Esophagus muscularis mucosa (tissue), 4 donors: Measurements from ENCODE around the gene DHRS13. TPM values are rescaled to one million over a fixed set of nuclear protein-coding genes. Genes with fewer than 3 reads are reported as not detected.
"Not testable (repeated sequence)": the region's sequence is repeated elsewhere in the genome, so short reads cannot be mapped to it uniquely, and the experiment has no call there.

Experiments
- DNase-seq: peaks from one replicate; pipeline ENCODE4 v3.0.0-alpha.2; 2017; ENCODE audit errors: extremely low spot score
- H3K27ac ChIP-seq, 4 donors: fragments of 200-600 bp; sonication (generic); replicated peaks in 1 of 4; 1 replicate in 3 of 4; 2 replicates in 1 of 4; pipeline ENCODE4 v1.5.1; 2016 to 2019; ENCODE audit warnings: mild to moderate bottlenecking in 1 of 4
- H3K27me3 ChIP-seq, 4 donors: fragments of 200-600 bp; sonication (generic); one replicate each; pipeline versions ENCODE4 v1.5.1 to v1.6.0; 2016 to 2019
- H3K36me3 ChIP-seq, 4 donors: fragments of 200-600 bp; sonication (generic); one replicate each; pipeline ENCODE4 v1.5.1; 2016 to 2019
- H3K4me1 ChIP-seq, 4 donors: fragments of 200-600 bp; sonication (generic); one replicate each; pipeline ENCODE4 v1.5.1; 2016 to 2019
- H3K4me3 ChIP-seq, 4 donors: fragments of 200-600 bp; sonication (generic); 1 replicate in 2 of 4; 2 replicates in 2 of 4; pipeline ENCODE4 v1.5.1; 2016 to 2019; ENCODE audit warnings: mild to moderate bottlenecking in 4 of 4, moderate library complexity in 1 of 4
- H3K9me3 ChIP-seq, 4 donors: fragments of 200-600 bp; sonication (generic); 1 replicate in 3 of 4; 2 replicates in 1 of 4; pipeline ENCODE4 v1.5.1; 2016 to 2019
- EP300 ChIP-seq: sonication (generic); formaldehyde crosslinking; IDR thresholded peaks from one replicate; pipeline ENCODE4 v1.6.1; 2017; ENCODE audit warnings: antibody characterized with exemption
- POLR2A ChIP-seq: fragments of 450-650 bp; IDR thresholded peaks from one replicate; pipeline ENCODE4 v1.6.1; 2017; ENCODE audit warnings: antibody characterized with exemption, moderate library complexity, mild to moderate bottlenecking, low read depth
- POLR2AphosphoS5 ChIP-seq, 2 donors: sonication (generic); formaldehyde crosslinking; IDR thresholded peaks; one replicate each; pipeline ENCODE4 v1.6.1; 2017; ENCODE audit warnings: antibody characterized with exemption in 2 of 2
- WGBS: methylation state at CpG from one replicate; pipeline ENCODE4 v1.1.5; 2018; 5-methylcytosine and 5-hydroxymethylcytosine counted together
- intact Hi-C: fragments of 100-400 bp; cut with DNase I; formaldehyde crosslinking; loops from one replicate; pipeline ENCODE4 v1.15.1; 2023
- total RNA-seq, 4 donors: library from RNA; depleted of rRNA; stranded (reverse); fragments of >200 nt; gene quantifications; one replicate each; pipeline versions ENCODE4 v1.1.0 to v1.2.1, GENCODE V29; 2016
- TF ChIP-seq, protein P1 (sequence below), 3 experiments: fragments of 200-600 bp in 2 of 3; fragments of 450-650 bp in 1 of 3; sonication (generic) in 2 of 3; IDR thresholded peaks; one replicate each; pipeline ENCODE4 v1.5.1; 2017 to 2019; ENCODE audit warnings: antibody characterized with exemption in 3 of 3, mild to moderate bottlenecking in 2 of 3, moderate library complexity in 1 of 3

DHRS13 gene
- total RNA-seq, 4 donors from 2014 or later: 3.7 to 14.2 (median 5.9) TPM

DNA sequence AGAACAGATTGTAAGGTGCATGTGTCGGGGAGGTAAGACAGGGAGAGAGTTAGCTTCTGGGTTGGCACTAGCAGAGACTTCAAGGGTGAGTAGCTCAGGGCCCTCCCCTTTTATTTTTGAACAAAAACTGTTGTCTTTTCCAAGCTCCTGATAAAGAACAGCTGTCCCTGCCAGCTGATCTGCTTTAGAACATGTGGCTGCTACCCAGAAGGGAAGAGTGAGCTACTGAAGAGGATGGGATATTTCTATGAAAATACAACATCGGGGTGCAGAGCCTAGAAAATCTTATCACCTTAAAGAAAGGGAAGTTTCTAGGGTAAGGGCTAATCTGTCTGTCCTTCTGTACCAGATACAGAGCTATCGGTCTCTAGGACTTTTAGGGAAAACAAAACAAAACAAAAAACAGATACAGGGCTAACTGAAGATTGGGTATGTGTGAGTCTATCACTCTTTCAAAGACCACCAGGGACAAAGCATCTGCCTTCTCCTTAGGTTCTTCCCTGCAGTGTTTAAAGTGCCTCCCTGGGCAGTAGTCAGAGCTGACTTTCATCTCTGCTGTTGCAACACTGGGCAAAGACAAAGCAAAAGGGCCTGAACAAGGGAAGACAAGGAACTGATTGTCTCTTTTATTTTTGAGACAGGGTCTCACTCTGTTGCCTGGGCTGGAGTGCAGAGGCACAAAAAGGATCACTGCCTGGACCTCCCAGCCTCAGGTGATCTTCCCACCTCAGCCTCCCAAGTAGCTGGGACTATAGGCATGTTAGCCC, 5.0 kb upstream of the DHRS13 start:
- H3K27me3 ChIP-seq: no peaks in the 10 kb centered on the region
- no peak for TF ChIP-seq EP300
- TF ChIP-seq, protein P1, sequence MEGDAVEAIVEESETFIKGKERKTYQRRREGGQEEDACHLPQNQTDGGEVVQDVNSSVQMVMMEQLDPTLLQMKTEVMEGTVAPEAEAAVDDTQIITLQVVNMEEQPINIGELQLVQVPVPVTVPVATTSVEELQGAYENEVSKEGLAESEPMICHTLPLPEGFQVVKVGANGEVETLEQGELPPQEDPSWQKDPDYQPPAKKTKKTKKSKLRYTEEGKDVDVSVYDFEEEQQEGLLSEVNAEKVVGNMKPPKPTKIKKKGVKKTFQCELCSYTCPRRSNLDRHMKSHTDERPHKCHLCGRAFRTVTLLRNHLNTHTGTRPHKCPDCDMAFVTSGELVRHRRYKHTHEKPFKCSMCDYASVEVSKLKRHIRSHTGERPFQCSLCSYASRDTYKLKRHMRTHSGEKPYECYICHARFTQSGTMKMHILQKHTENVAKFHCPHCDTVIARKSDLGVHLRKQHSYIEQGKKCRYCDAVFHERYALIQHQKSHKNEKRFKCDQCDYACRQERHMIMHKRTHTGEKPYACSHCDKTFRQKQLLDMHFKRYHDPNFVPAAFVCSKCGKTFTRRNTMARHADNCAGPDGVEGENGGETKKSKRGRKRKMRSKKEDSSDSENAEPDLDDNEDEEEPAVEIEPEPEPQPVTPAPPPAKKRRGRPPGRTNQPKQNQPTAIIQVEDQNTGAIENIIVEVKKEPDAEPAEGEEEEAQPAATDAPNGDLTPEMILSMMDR (IDR thresholded peaks at IDR 0.05): no peak
- no peak for TF ChIP-seq POLR2A
- TF ChIP-seq POLR2AphosphoS5 (IDR thresholded peaks at IDR 0.05): no peak
- peaks cover 18 to 45% (median 42%) of the 10 kb centered on the region in 4 donors for H3K4me1 ChIP-seq
- H3K4me3 ChIP-seq: no peak overlapping the region
- H3K27ac ChIP-seq: peak overlapping the region; percentile 80 to 87 (median 82)
- WGBS: 54% methylated on average over 3 of the region's 3 CpGs
- H3K36me3 ChIP-seq: peaks cover 43 to 76% (median 72%) of the 10 kb centered on the region in 4 donors
- H3K9me3 ChIP-seq: no peaks in the 10 kb centered on the region
- intact Hi-C loops: no loop called here
- DNase-seq: no peak

DNA sequence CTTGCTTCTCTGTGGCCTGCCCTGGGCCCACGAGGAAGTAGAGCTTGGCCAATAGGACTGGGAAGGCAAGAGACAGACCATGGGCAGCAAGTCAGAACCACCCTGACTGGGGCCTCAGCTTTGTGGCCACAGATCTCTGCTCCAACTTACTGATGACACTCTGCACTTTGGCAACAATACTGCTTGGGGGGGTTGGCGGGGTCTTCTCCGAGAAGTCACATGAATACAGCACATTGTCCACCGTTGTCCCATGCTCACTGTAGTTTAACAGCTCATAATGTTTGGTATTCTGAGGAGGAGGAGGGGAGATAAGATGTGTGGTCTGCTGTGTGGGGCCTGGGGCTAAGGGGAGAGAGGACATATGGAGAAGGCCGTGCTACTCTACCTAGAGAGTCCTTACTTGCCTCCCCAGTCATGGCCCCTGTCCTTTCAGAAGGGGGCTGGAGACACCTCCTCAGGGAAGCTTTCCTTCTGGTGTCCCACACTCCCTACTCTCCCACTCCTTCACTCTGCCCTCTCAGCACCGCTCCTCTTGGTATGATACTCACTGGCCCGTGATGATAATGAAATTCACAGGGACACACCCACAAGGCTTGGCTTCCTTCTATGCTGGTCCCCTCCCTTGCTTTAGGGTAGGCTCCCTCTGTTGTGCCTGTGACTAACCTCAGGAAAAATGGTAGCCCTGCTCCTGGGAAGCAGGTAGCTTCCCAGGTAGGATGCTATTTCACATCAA, 4.0 kb upstream of the DHRS13 start:
- Histone ChIP-seq H3K27me3 (peaks cover 0 to 5% (median 0%) of the 10 kb centered on the region in 4 donors), H3K4me3 (no peak overlapping the region), H3K27ac (peak overlapping the region; percentile 80 to 87 (median 82)), H3K4me1 (peaks cover 20 to 53% (median 47%) of the 10 kb centered on the region in 4 donors), H3K36me3 (peaks cover 33 to 65% (median 62%) of the 10 kb centered on the region in 4 donors), H3K9me3 (no peaks in the 10 kb centered on the region)
- TF ChIP-seq POLR2AphosphoS5 (IDR thresholded peaks at IDR 0.05): no peak
- TF ChIP-seq, protein P1 (IDR thresholded peaks at IDR 0.05): no peak
- no peak for TF ChIP-seq EP300
- TF ChIP-seq POLR2A: no peak
- intact Hi-C loops: no loop called here
- no peak for DNase-seq
- 86% methylated on average over 6 of the region's 7 CpGs for WGBS

DNA sequence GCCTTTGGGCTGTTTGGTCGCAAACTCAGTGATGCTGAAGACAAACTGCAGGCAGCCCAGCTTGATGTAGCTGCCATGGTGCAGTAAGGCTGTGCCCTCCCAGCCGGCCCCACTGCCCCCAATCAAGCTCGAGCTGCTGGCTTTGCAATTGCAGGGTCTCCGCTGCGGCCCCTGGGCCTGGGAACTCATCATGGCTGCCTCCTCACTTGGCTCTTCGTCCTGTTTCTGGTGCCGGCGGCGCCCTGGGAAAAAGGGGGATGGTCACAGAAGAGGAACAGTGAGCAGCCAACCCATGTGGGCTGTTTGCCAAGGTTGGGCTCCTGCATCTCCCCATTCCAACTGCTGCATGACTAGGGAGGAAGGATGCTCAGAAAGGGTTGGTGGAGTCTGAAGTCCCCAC, 3.4 kb upstream of the DHRS13 start:
- DNase-seq: no peak
- TF ChIP-seq POLR2AphosphoS5 (IDR thresholded peaks at IDR 0.05) (no peak), POLR2A (no peak), EP300 (no peak)
- TF ChIP-seq, protein P1 (IDR thresholded peaks at IDR 0.05): no peak
- Histone ChIP-seq H3K4me1 (peaks cover 23 to 59% (median 51%) of the 10 kb centered on the region in 4 donors), H3K27ac (peak overlapping the region in 2 of 4 donors; percentile 81 to 87), H3K27me3 (peaks cover 0 to 5% (median 0%) of the 10 kb centered on the region in 4 donors), H3K36me3 (peaks cover 27 to 59% (median 56%) of the 10 kb centered on the region in 4 donors), H3K9me3 (no peaks in the 10 kb centered on the region), H3K4me3 (no peak overlapping the region)
- intact Hi-C loops: no loop called here
- 83% methylated on average over 9 of the region's 9 CpGs for WGBS

GRCh38 chr17:28904800-28905199, 1.9 kb upstream of the DHRS13 start:
- intact Hi-C loops: no loop called here
- Histone ChIP-seq H3K4me1 (peaks cover 23 to 63% (median 52%) of the 10 kb centered on the region in 4 donors), H3K27ac (peak overlapping the region in 1 of 4 donors; percentile 46), H3K27me3 (peaks cover 0 to 5% (median 0%) of the 10 kb centered on the region in 4 donors), H3K4me3 (no peak overlapping the region), H3K9me3 (no peaks in the 10 kb centered on the region), H3K36me3 (peaks cover 13 to 45% (median 41%) of the 10 kb centered on the region in 4 donors)
- WGBS: 56% methylated on average over 4 of the region's 4 CpGs
- DNase-seq: no peak
- TF ChIP-seq POLR2A (no peak), EP300 (no peak), POLR2AphosphoS5 (IDR thresholded peaks at IDR 0.05) (no peak)

DNA sequence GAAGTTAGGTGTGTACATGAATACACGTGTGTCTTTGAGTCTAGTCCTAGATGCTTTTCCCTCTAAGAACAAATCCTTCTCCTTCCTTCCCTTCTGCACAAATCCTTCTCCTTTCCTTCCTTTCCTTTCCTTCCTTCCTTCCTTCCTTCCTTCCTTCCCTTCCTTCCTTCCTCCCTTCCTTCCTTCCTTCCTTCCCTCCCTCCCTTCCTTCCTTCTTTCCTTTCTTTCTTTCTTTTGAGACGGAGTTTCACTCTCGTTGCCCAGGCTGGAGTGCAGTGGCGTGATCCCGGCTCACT, 615 bp upstream of the DHRS13 start:
- Histone ChIP-seq H3K36me3 (peaks cover 9 to 32% (median 30%) of the 10 kb centered on the region in 4 donors), H3K4me1 (peaks cover 17 to 57% (median 45%) of the 10 kb centered on the region in 4 donors), H3K4me3 (peak overlapping the region in 1 of 4 donors; percentile 78), H3K27ac (peak overlapping the region in 2 of 4 donors; percentile 83 to 92)
- H3K27me3 ChIP-seq, intact Hi-C loops, DNase-seq, H3K9me3 ChIP-seq: not testable (repeated sequence)
- WGBS: 58% methylated on average over 5 of the region's 5 CpGs
